Tibial nerve (tissue), 4 donors: ENCODE measurements around the gene KCNAB3.
A peak's percentile ranks its signal among the peaks of the same experiment; 100 is the strongest.

Experiments used
- CTCF ChIP-seq, 5 experiments: fragments of 200-600 bp in 3 of 5; fragments of 450-650 bp in 2 of 5; sonication (generic) in 3 of 5; IDR thresholded peaks; one replicate each; pipeline ENCODE4 v1.5.1; 2016 to 2019; ENCODE audit warnings: antibody characterized with exemption in 5 of 5, mild to moderate bottlenecking in 3 of 5, moderate library complexity in 2 of 5
- EP300 ChIP-seq, 2 donors: sonication (generic); formaldehyde crosslinking; IDR thresholded peaks; one replicate each; pipeline ENCODE4 v1.6.1; 2017; ENCODE audit warnings: antibody characterized with exemption in 2 of 2, mild to moderate bottlenecking in 1 of 2
- POLR2A ChIP-seq, 2 donors: fragments of 450-650 bp; IDR thresholded peaks; one replicate each; pipeline ENCODE4 v1.6.1; 2017; ENCODE audit warnings: antibody characterized with exemption in 2 of 2, mild to moderate bottlenecking in 2 of 2, moderate library complexity in 2 of 2

- TF ChIP-seq EP300 (IDR thresholded peaks at IDR 0.05) (peak in 1 of 2 donors; percentile 76), POLR2A (IDR thresholded peaks at IDR 0.05) (peak; percentile 85 to 89), CTCF (IDR thresholded peaks at IDR 0.05) (peak in 2 of 5 experiments; percentile 30 to 52)
Measured at GRCh38 chr17:7915611-7916384, 13.9 kb downstream of the KCNAB3 start, which contains the start of gene RNF227.
